ENCODE measurements around the gene GTF2H4.
"Not testable (repeated sequence)": the region's sequence is repeated elsewhere in the genome, so short reads cannot be mapped to it uniquely, and the experiment has no call there.

The GTF2H4 gene

GRCh38 chr6:30907758-30908591, at the start of gene GTF2H4:
Gene GTF2H4, plus strand, starts transcription at chr6:30908207.
- peak; percentile 99 for DNase-seq (ENCODE audit: low read depth)

- not testable (repeated sequence) for DNase-seq (ENCODE audit: low read depth)
Measured at GRCh38 chr6:30859726-30860125, 48.3 kb upstream of the GTF2H4 start.

- no peak for DNase-seq (ENCODE audit: low read depth)
Measured at GRCh38 chr6:30861257-30862048, 46.6 kb upstream of the GTF2H4 start.

GRCh38 chr6:30862156-30862875, 45.7 kb upstream of the GTF2H4 start:
- DNase-seq (ENCODE audit: low read depth) = peak; percentile 88

GRCh38 chr6:30864325-30864724, 43.7 kb upstream of the GTF2H4 start:
- DNase-seq (ENCODE audit: low read depth) = no peak

- DNase-seq (ENCODE audit: low read depth) = peak; percentile 78
Measured at GRCh38 chr6:30869241-30869749, 38.7 kb upstream of the GTF2H4 start.

- DNase-seq (ENCODE audit: low read depth) = no peak
Measured at GRCh38 chr6:30870546-30870945, 37.5 kb upstream of the GTF2H4 start.

- no peak for DNase-seq (ENCODE audit: low read depth)
Measured at GRCh38 chr6:30871592-30872183, 36.3 kb upstream of the GTF2H4 start.

GRCh38 chr6:30873137-30873640, 34.8 kb upstream of the GTF2H4 start:
- DNase-seq (ENCODE audit: low read depth) = no peak

- DNase-seq (ENCODE audit: low read depth) = not testable (repeated sequence)
Measured at GRCh38 chr6:30873795-30874194, 34.2 kb upstream of the GTF2H4 start.

GRCh38 chr6:30875244-30876038, 32.6 kb upstream of the GTF2H4 start:
- DNase-seq (ENCODE audit: low read depth) = no peak

- peak; percentile 94 for DNase-seq (ENCODE audit: low read depth)
Measured at GRCh38 chr6:30876039-30876730, 31.8 kb upstream of the GTF2H4 start.

GRCh38 chr6:30877419-30878262, 30.4 kb upstream of the GTF2H4 start:
- DNase-seq (ENCODE audit: low read depth) = peak; percentile 89

- no peak for DNase-seq (ENCODE audit: low read depth)
Measured at GRCh38 chr6:30879684-30880427, 28.2 kb upstream of the GTF2H4 start.

GRCh38 chr6:30880698-30881252, 27.2 kb upstream of the GTF2H4 start:
- DNase-seq (ENCODE audit: low read depth) = no peak

GRCh38 chr6:30881392-30882203, 26.4 kb upstream of the GTF2H4 start:
- DNase-seq (ENCODE audit: low read depth) = peak; percentile 63

- no peak for DNase-seq (ENCODE audit: low read depth)
Measured at GRCh38 chr6:30882204-30882758, 25.7 kb upstream of the GTF2H4 start.

All from amniotic epithelial cell (primary cell).